ENCODE data around the gene U2AF1L4.

DNA sequence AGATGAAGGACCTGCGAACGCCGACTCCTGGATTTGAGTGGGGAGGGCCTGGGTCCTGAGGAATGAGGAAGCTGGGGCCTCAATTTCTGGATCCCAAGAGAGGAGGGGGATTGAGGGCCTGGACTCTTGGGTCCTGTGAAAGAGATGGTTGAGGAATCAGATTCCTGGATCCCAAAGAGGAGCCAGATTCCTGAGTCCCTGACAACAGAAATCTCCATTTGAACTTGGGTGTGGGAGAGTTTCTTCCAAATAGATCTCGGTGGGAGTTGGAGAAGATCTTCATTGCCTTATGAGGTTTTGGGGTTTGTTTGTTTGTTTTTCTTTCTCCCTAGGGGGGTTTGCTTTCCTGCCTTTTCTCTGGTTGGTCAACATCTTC lies 857 bp upstream of the U2AF1L4 start:
- TF ChIP-seq POLR2A (IDR thresholded peaks at IDR 0.05; ENCODE audit: low read depth, low read length) (no peak), POLR2AphosphoS5 (IDR thresholded peaks at IDR 0.05; ENCODE audit: low read depth, low read length) (no peak)

All from GM12892 (cell line).